ENCODE results near the gene SSX4. TPM values are rescaled to one million over a fixed set of nuclear protein-coding genes. Genes with fewer than 3 reads are reported as not detected.
"Not testable (repeated sequence)": the region's sequence is repeated elsewhere in the genome, so short reads cannot be mapped to it uniquely, and the experiment has no call there.

The SSX4 gene
- not detected in 2 replicates for total RNA-seq

- H3K4me3 ChIP-seq (ENCODE audit: low read depth, low read length); DNase-seq (ENCODE audit: low read depth): not testable (repeated sequence)
Measured at GRCh38 chrX:48383239-48383638, at the start of gene SSX4. Gene SSX4, plus strand, starts transcription at chrX:48383539. Its CDS starts 515 bp downstream, at chrX:48384054.

GRCh38 chrX:48346059-48346458 lies 37.3 kb upstream of the SSX4 start:
- not testable (repeated sequence) for DNase-seq (ENCODE audit: low read depth); H3K4me3 ChIP-seq (ENCODE audit: low read depth, low read length)

GRCh38 chrX:48356315-48357094 lies 26.8 kb upstream of the SSX4 start, which contains the start of gene SSX3:
Gene SSX3, minus strand, starts transcription at chrX:48356703. Its CDS starts 1,454 bp downstream, at chrX:48355249.
- not testable (repeated sequence) for H3K4me3 ChIP-seq (ENCODE audit: low read depth, low read length); DNase-seq (ENCODE audit: low read depth)

- no peak for TF ChIP-seq CTCF (conservative IDR thresholded peaks at IDR 0.05; ENCODE audit: low read depth, low read length)
- no peak overlapping the region for H3K4me3 ChIP-seq (ENCODE audit: low read depth, low read length)
- no peak for DNase-seq (ENCODE audit: low read depth)
Measured at GRCh38 chrX:48357681-48358080, 25.7 kb upstream of the SSX4 start.

GRCh38 chrX:48359281-48359680 lies 24.1 kb upstream of the SSX4 start:
- not testable (repeated sequence) for H3K4me3 ChIP-seq (ENCODE audit: low read depth, low read length); DNase-seq (ENCODE audit: low read depth)

GRCh38 chrX:48367717-48368408 lies 15.5 kb upstream of the SSX4 start:
- H3K4me3 ChIP-seq (ENCODE audit: low read depth, low read length); DNase-seq (ENCODE audit: low read depth): not testable (repeated sequence)

GRCh38 chrX:48370408-48370807 lies 12.9 kb upstream of the SSX4 start:
- DNase-seq (ENCODE audit: low read depth); H3K4me3 ChIP-seq (ENCODE audit: low read depth, low read length): not testable (repeated sequence)

- DNase-seq (ENCODE audit: low read depth); H3K4me3 ChIP-seq (ENCODE audit: low read depth, low read length): not testable (repeated sequence)
Measured at GRCh38 chrX:48396931-48397330, 13.6 kb downstream of the SSX4 start.

- not testable (repeated sequence) for H3K4me3 ChIP-seq (ENCODE audit: low read depth, low read length); DNase-seq (ENCODE audit: low read depth)
Measured at GRCh38 chrX:48397825-48398224, 14.5 kb downstream of the SSX4 start.

- not testable (repeated sequence) for DNase-seq (ENCODE audit: low read depth); H3K4me3 ChIP-seq (ENCODE audit: low read depth, low read length)
Measured at GRCh38 chrX:48411860-48412259, 28.5 kb downstream of the SSX4 start, which contains the start of gene SSX4B. Gene SSX4B, minus strand, starts transcription at chrX:48411960. Its CDS starts 588 bp downstream, at chrX:48411372.

- H3K4me3 ChIP-seq (ENCODE audit: low read depth, low read length); DNase-seq (ENCODE audit: low read depth): not testable (repeated sequence)
Measured at GRCh38 chrX:48427027-48427716, 43.8 kb downstream of the SSX4 start.

- DNase-seq (ENCODE audit: low read depth); H3K4me3 ChIP-seq (ENCODE audit: low read depth, low read length): not testable (repeated sequence)
Measured at GRCh38 chrX:48429606-48430005, 46.3 kb downstream of the SSX4 start.

GRCh38 chrX:48430166-48430565 lies 46.8 kb downstream of the SSX4 start:
- H3K4me3 ChIP-seq (ENCODE audit: low read depth, low read length); DNase-seq (ENCODE audit: low read depth): not testable (repeated sequence)

GRCh38 chrX:48433713-48434112 lies 50.4 kb downstream of the SSX4 start:
- not testable (repeated sequence) for DNase-seq (ENCODE audit: low read depth); H3K4me3 ChIP-seq (ENCODE audit: low read depth, low read length)
